Stimulated activated naive CD4-positive, alpha-beta T cell treated with Interleukin-2 at 50 U/mL for 16 hours (primary cell): ENCODE measurements around the gene ADARB2.

ENCODE experiments used
- DNase-seq: peaks from one replicate; lab custom pipeline; 2025; lab: John Stamatoyannopoulos, UW

The ADARB2 gene

GRCh38 chr10:1395481-1396296 lies 341.6 kb downstream of the ADARB2 start:
- no peak for DNase-seq

DNA sequence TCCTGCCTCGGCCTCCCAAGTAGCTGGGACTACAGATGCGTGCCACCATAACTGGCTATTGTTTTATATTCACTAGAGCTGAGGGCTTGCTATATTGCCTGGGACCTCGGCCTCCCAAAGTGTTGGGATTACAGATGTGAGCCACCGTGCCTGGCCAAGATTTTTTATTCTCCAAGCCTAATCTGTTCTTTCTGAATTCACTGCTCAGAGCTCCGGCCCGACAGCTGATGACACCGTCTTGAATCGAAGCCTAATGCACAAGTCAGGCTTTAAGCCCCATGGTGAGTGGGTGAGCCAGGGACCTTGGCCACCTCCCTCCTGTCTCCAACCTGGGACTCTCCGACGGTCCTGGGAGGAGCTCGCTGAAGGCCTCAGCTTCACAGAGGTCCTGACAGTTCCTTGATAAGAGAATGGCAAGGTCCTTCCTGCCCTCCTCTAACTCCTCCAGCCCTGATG lies 342.3 kb downstream of the ADARB2 start:
- no peak for DNase-seq

GRCh38 chr10:1394155-1394912 lies 343.0 kb downstream of the ADARB2 start:
- DNase-seq = no peak

DNA sequence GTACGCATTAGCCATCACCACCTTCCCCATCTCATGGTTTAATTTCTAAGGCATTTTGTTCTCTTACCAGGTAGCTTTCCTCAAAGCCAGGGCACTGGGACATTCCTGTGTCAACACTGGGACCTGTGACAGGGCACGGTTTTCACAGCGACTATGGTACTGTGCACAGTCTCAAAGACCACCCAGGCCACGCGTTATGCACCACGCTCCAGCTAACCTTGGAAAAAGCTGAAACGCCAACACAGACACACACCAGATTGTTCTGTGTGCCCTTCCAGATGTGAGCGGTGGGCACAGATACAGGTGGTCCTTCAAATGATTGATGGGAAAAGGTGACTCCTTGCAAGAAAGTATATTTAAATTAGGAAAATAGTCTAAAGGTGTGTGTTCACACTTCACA lies 343.8 kb downstream of the ADARB2 start:
- DNase-seq = no peak

DNA sequence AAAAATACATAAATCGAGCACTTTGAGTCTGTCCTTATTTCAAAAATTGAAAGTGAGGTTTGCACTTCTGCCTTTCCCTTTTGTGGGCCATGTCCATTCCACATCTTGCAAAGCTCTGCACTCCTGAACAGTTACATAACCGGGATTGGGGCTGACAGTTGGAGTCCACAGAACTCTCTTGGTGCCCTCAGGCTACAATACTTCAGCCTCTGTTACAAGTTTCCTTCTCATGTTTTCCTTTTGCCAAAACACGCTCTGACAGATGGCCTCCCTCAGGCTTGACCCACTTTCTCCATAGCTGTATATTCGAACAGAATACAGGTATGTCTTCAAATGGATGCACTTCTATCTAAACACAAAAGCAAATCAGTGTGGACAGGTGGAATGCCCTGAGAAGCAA lies 345.2 kb downstream of the ADARB2 start:
- DNase-seq = no peak

GRCh38 chr10:1390200-1390599 lies 347.1 kb downstream of the ADARB2 start:
- no peak for DNase-seq

- no peak for DNase-seq
These were observed 353.3 kb downstream of the ADARB2 start for GRCh38 chr10:1384026-1384425.

GRCh38 chr10:1382711-1383110 lies 354.6 kb downstream of the ADARB2 start:
- no peak for DNase-seq

DNA sequence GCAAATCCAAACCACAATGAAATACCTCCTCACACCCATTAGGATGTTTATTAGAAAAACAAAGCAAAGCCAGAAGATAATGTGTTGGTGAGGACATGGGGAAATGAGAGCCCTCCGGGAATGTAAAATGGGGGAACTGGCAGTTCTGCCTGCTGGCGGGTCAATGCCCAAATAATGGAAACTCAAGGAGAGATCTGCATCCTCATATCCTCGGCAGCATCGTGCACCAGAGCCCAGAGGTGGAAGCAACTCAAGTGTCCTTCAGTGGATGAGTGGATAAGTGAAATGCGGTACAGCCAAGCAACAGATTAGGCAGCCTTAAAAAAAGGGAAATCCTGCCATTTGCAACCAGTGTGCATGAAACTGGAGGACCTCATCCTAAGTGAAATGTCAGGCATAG lies 356.0 kb downstream of the ADARB2 start:
- no peak for DNase-seq

DNA sequence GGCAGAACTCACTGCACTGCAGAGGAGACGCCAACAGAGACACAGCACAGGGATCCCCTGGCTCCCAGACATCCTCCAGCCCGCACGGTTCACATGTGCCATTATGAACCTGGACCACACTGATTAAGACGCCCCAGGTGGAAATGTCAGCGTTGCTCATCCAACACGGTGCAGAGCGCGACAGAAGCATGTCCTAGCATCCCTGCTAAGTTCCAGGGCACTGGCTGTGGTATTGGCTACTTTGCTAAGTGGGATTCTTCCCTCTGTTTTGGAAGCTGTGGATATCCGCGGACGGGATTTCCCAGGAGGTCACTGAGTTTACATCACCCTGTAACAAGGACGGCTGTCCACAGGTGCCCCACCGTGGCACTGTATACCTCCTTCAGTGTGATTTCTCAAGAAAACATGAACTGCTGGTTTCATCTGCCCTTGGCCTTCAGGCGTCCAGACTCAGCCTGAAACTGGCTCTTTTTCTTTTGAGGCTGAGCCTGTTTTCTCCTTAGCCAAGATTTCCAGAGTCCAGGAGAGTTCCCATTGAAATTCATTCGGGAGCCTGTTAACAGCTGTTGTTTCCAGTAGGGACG lies 357.1 kb downstream of the ADARB2 start:
- DNase-seq = no peak

DNA sequence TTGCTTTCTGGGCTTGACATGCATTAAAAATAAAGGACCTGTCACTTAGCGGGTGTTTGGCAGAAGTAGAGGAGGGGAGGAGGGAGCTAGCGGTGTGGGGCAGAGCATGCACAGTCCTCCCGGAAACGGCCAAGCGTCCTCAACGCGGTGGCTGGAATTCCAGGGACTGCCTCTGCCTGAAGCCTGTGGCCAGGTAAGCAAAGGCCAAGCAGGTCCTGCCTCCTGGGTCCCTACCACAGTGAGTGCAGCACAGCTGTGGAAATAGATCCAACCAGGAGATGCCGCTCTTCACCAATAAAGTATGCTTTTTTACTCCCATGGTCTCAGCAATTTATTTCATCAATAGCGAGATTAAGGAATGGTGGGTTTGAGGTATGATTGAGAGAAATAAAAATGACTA lies 357.7 kb downstream of the ADARB2 start:
- no peak for DNase-seq

GRCh38 chr10:1378473-1378872 lies 358.9 kb downstream of the ADARB2 start:
- DNase-seq = no peak

DNA sequence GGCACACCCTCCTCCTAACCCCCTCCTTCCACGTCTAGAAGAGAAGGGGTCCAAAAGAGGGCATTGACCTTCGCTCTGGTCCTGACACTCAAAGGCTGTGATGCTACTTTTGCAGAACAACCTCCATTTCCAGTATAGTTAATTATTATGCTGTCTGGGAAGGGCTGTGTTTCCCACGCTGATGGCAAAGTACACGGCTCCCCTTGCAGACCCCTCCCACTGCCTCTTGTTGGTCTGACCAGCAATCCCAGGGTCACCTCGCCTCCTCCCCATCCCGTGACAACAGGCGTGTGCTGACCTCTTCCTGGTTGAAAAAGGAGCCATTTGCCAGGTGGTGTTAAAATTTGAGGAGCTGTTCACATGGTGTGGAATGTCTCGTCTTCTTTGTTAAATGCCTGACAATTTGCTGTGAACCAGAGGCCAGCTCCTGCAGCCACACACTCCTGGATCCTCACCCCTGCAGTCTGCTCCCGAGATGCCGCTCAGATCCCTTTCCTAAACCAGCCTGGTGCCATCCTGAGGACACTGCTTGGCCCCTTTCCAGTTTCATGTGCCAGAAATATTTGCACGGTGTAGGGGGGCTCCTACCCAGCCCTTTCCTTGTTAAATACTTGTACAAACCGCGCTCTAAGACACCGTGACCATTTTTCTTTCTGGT lies 359.5 kb downstream of the ADARB2 start:
- DNase-seq = no peak

- DNase-seq = no peak
These were observed 360.1 kb downstream of the ADARB2 start for GRCh38 chr10:1377231-1377630.

- DNase-seq = no peak
These were observed 360.9 kb downstream of the ADARB2 start for GRCh38 chr10:1376384-1376945.

- no peak for DNase-seq
These were observed 361.8 kb downstream of the ADARB2 start for GRCh38 chr10:1375346-1376170.

DNA sequence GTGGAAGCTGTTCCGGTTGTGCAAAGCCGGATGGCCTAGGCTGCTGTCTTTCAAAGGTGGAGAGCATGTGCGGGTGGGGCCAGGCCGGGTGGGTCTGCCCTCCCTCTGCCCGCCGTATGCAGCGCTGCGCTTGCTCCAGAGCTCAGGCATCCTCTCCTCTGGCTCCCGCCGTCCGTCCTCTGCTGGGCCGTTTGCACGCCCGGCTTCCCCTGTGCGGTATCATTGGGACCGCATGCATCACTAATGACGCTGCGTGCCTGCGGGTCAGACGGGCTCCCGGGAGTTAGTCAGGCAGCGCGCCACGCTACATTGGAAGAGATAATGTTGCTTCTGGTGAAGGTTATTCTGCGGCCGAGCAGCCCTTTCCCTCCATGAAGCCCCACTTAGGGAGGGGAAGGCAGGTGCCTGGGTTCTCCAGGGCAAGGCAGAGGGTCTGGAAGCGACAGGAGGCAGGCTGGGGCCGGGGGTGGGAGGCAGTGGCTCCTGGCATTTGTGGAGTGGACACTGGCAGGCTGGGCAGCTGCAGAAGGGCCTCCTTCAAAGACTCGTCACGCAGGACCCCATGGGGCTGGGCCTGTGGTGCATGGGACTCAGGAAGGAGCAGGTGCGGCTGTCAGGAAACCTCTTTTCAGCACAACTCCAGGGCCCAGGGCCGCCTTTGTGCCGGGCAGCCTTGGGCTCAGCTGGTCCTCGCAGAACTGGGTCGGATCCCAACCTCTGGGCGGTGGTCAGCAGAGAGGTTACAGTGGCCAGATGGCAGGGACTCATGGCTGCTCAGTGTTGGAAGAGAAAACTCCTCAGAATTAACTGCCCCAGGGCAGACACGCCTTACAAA lies 362.6 kb downstream of the ADARB2 start:
- no peak for DNase-seq

GRCh38 chr10:1373287-1373686 lies 364.0 kb downstream of the ADARB2 start:
- DNase-seq = no peak

GRCh38 chr10:1372212-1372611 lies 365.1 kb downstream of the ADARB2 start:
- no peak for DNase-seq

DNA sequence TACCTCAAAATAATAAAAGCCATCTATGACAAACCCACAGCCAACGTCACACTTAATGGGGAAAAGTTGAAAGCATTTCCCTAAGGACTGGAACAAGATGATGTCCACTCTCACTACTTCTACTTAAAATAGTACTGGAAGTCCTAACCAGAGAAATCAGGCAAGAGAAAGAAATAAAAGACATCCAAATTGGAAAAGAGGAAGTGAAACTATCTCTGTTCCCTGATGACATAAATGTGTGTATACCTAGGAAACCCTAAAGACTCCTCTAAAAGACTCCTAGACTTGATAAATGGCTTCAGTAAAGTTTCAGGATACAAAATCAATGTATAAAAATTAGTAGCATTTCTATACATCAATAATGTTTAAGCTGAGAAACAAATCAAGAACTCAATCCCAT lies 367.0 kb downstream of the ADARB2 start:
- no peak for DNase-seq
